HEK293T (cell line): ENCODE results near the gene EXD2.
A peak's percentile ranks its signal among the peaks of the same experiment; 100 is the strongest.

Experiments used
- CTCF ChIA-PET: fragments of 350-600 bp; formaldehyde crosslinking; extraction: SDS; loops from one replicate; lab custom pipeline; 2021; ENCODE audit warnings: antibody characterized with exemption, inconsistent platforms; lab: Yijun Ruan, JAX
- POLR2A ChIA-PET: fragments of 350-600 bp; formaldehyde crosslinking; extraction: SDS; loops from one replicate; lab custom pipeline; 2020; ENCODE audit warnings: antibody characterized with exemption, inconsistent platforms; lab: Yijun Ruan, JAX
- DNase-seq: peaks from one replicate; pipeline ENCODE4 v3.0.0; 2012; ENCODE audit warnings: mixed read lengths; ENCODE audit errors: extremely low spot score
- ARNT ChIP-seq: fragments of 450-650 bp; IDR thresholded peaks from 2 replicates; pipeline ENCODE4 v1.6.1; 2017; ENCODE audit warnings: mild to moderate bottlenecking
- BHLHE40 ChIP-seq: fragments of 450-650 bp; IDR thresholded peaks from 2 replicates; pipeline ENCODE4 v1.6.1; 2016; ENCODE audit warnings: mild to moderate bottlenecking, moderate library complexity, borderline replicate concordance
- CTBP1 ChIP-seq: fragments of 450-650 bp; IDR thresholded peaks from 2 replicates; pipeline ENCODE4 v1.6.1; 2016; ENCODE audit warnings: borderline replicate concordance
- ELF4 ChIP-seq: fragments of 450-650 bp; IDR thresholded peaks from 2 replicates; pipeline ENCODE4 v1.6.1; 2017; ENCODE audit warnings: antibody characterized with exemption
- FOXA1 ChIP-seq: fragments of 450-650 bp; IDR thresholded peaks from 2 replicates; pipeline ENCODE4 v1.6.1; 2016; ENCODE audit warnings: mild to moderate bottlenecking
- FOXK2 ChIP-seq: fragments of 450-650 bp; IDR thresholded peaks from 2 replicates; pipeline ENCODE4 v1.6.1; 2016; ENCODE audit warnings: mild to moderate bottlenecking
- FOXM1 ChIP-seq: fragments of 450-650 bp; IDR thresholded peaks from 2 replicates; pipeline ENCODE4 v1.6.1; 2017; ENCODE audit warnings: mild to moderate bottlenecking, borderline replicate concordance
- HDGF ChIP-seq: fragments of 450-650 bp; IDR thresholded peaks from 2 replicates; pipeline ENCODE4 v1.6.1; 2017; ENCODE audit warnings: antibody characterized with exemption, borderline replicate concordance
- L3MBTL2 ChIP-seq: fragments of 450-650 bp; conservative IDR thresholded peaks from 2 replicates; pipeline ENCODE4 v1.6.1; 2016; ENCODE audit warnings: mild to moderate bottlenecking
- LEF1 ChIP-seq: fragments of 450-650 bp; IDR thresholded peaks from 2 replicates; pipeline ENCODE4 v1.6.1; 2017; ENCODE audit warnings: mild to moderate bottlenecking, borderline replicate concordance
- NFRKB ChIP-seq: fragments of 450-650 bp; IDR thresholded peaks from 2 replicates; pipeline ENCODE4 v1.6.1; 2016; ENCODE audit warnings: mild to moderate bottlenecking, moderate library complexity
- PKNOX1 ChIP-seq: fragments of 450-650 bp; IDR thresholded peaks from 2 replicates; pipeline ENCODE4 v1.6.1; 2016
- SP1 ChIP-seq: fragments of 450-650 bp; IDR thresholded peaks from 2 replicates; pipeline ENCODE4 v1.6.1; 2017
- SUZ12 ChIP-seq: fragments of 450-650 bp; IDR thresholded peaks from 2 replicates; pipeline ENCODE4 v1.6.1; 2016; ENCODE audit warnings: mild to moderate bottlenecking
- TARDBP ChIP-seq: fragments of 450-650 bp; IDR thresholded peaks from 2 replicates; pipeline ENCODE4 v1.6.1; 2016
- ZNF384 ChIP-seq: fragments of 450-650 bp; IDR thresholded peaks from 2 replicates; pipeline ENCODE4 v1.6.1; 2016

EXD2 gene

GRCh38 chr14:69249603-69250002 lies 58.3 kb downstream of the EXD2 start:
- no peak for DNase-seq
- POLR2A ChIA-PET, result no interaction called here
- TF ChIP-seq ZNF384, result no peak
- no peak for TF ChIP-seq SP1
- no peak for TF ChIP-seq PKNOX1
- TF ChIP-seq FOXA1, result no peak
- TF ChIP-seq L3MBTL2, result no peak
- TF ChIP-seq CTBP1, result no peak
- TF ChIP-seq ELF4, result no peak
- TF ChIP-seq NFRKB, result no peak
- TF ChIP-seq ARNT, result no peak
- TF ChIP-seq LEF1, result no peak
- no peak for TF ChIP-seq HDGF
- no peak for TF ChIP-seq FOXK2
- no peak for TF ChIP-seq FOXM1
- CTCF ChIA-PET, result no interaction called here

GRCh38 chr14:69252851-69253250 lies 61.6 kb downstream of the EXD2 start:
- ChIA-PET CTCF (no interaction called here), POLR2A (no interaction called here)
- TF ChIP-seq FOXK2, result no peak
- TF ChIP-seq SUZ12, result no peak
- TF ChIP-seq BHLHE40, result no peak
- DNase-seq, result no peak

GRCh38 chr14:69259168-69259526 lies 67.8 kb downstream of the EXD2 start:
- TF ChIP-seq L3MBTL2, result peak; percentile 44; the same call in 1 of the 2 replicates
- no peak for TF ChIP-seq LEF1
- TF ChIP-seq FOXM1, result no peak
- no peak for TF ChIP-seq PKNOX1
- TF ChIP-seq NFRKB, result no peak
- TF ChIP-seq SUZ12, result no peak
- no peak for TF ChIP-seq TARDBP
- TF ChIP-seq BHLHE40, result no peak
- ChIA-PET CTCF (interaction anchor here (0.5 to 2.1 kb wide), 7 partner anchors 16 to 434 kb away, joined by 3 to 7 read pairs (median 3); no protein-coding TSS in a partner anchor), POLR2A (interaction anchor here (1.0 to 1.8 kb wide), 2 partner anchors 78 to 98 kb away, joined by 3 to 5 read pairs; no protein-coding TSS in a partner anchor)
- DNase-seq, result no peak

- POLR2A ChIA-PET, result interaction anchor here (0.9 to 1.8 kb wide), 3 partner anchors 78 to 139 kb away, joined by 3 to 5 read pairs (median 4); partner anchors contain the start of genes ERH and SLC39A9
- CTCF ChIA-PET, result interaction anchor here (0.5 to 2.1 kb wide), 8 partner anchors 17 to 435 kb away, joined by 3 to 7 read pairs (median 4); no protein-coding TSS in a partner anchor
Observed at GRCh38 chr14:69259527-69260189, 68.4 kb downstream of the EXD2 start, which contains the start of gene GALNT16. TSS of gene GALNT16 (plus strand) at chr14:69260158. CDS start at chr14:69260291, 133 bp downstream.

GRCh38 chr14:69260190-69260860 lies 69.0 kb downstream of the EXD2 start:
- POLR2A ChIA-PET, result interaction anchor here (0.9 to 1.8 kb wide), 2 partner anchors 97 to 138 kb away, joined by 4 to 5 read pairs; partner anchors contain the start of genes ERH and SLC39A9
- DNase-seq, result peak; percentile 52
- CTCF ChIA-PET, result interaction anchor here (0.5 to 2.1 kb wide), 8 partner anchors 17 to 199 kb away, joined by 3 to 7 read pairs (median 4); no protein-coding TSS in a partner anchor
- TF ChIP-seq FOXA1 (no peak), L3MBTL2 (0 out of 2 replicates have a peak, but pooled peaks have one; percentile 27)

More at GRCh38 chr14:69259527-69260189, 68.4 kb downstream of the EXD2 start, which contains the start of gene GALNT16:
- peak; percentile 71 for DNase-seq
- TF ChIP-seq BHLHE40 (no peak), ARNT (no peak), FOXA1 (no peak), ELF4 (no peak), FOXM1 (no peak), LEF1 (no peak), L3MBTL2 (no peak), ZNF384 (no peak), HDGF (no peak)

GRCh38 chr14:69260861-69261564 lies 69.7 kb downstream of the EXD2 start:
- POLR2A ChIA-PET, result interaction anchor here (1.8 kb wide), 1 partner anchor 96 kb away, joined by 5 read pairs; no protein-coding TSS in a partner anchor
- TF ChIP-seq ELF4, result no peak
- no peak for TF ChIP-seq NFRKB
- no peak for TF ChIP-seq SP1
- no peak for TF ChIP-seq LEF1
- no peak for TF ChIP-seq FOXK2
- no peak for TF ChIP-seq CTBP1
- no peak for TF ChIP-seq PKNOX1
- TF ChIP-seq ZNF384, result no peak
- no peak for TF ChIP-seq TARDBP
- TF ChIP-seq HDGF, result no peak
- no peak for TF ChIP-seq ARNT
- TF ChIP-seq FOXM1, result no peak; the same call in 1 of the 2 replicates
- no peak for TF ChIP-seq L3MBTL2
- no peak for TF ChIP-seq FOXA1
- TF ChIP-seq SUZ12, result no peak
- CTCF ChIA-PET, result interaction anchor here (0.5 to 2.5 kb wide), 8 partner anchors 14 to 199 kb away, joined by 3 to 13 read pairs (median 4); no protein-coding TSS in a partner anchor
- DNase-seq, result peak; percentile 82
